ENCODE measurements around the gene CSNK1G2.

GRCh38 chr19:1917926-1918325 is 23.0 kb upstream of the CSNK1G2 start:
- no peak for TF ChIP-seq POLR2A (IDR thresholded peaks at IDR 0.05)
- no peak for TF ChIP-seq CTCF (IDR thresholded peaks at IDR 0.05)
